Liver (tissue), 3 donors: ENCODE data around the gene TAL1.

ENCODE experiments used
- HNF4A ChIP-seq, 2 donors: conservative IDR thresholded peaks; 2 replicates each; pipeline ENCODE4 v1.6.1; 2016; ENCODE audit warnings: antibody characterized with exemption in 2 of 2, mild to moderate bottlenecking in 2 of 2
- HNF4G ChIP-seq: IDR thresholded peaks from 2 replicates; pipeline ENCODE4 v1.6.1; 2016; ENCODE audit warnings: antibody characterized with exemption
- JUND ChIP-seq, 2 donors: IDR thresholded peaks; 2 replicates each; pipeline ENCODE4 v1.6.1; 2016; ENCODE audit warnings: antibody characterized with exemption in 2 of 2
- RAD21 ChIP-seq, 2 donors: IDR thresholded peaks; 2 replicates each; pipeline ENCODE4 v1.6.1; 2016; ENCODE audit warnings: antibody characterized with exemption in 2 of 2, mild to moderate bottlenecking in 2 of 2
- TAF1 ChIP-seq: conservative IDR thresholded peaks from 2 replicates; pipeline ENCODE4 v1.6.1; 2016; ENCODE audit warnings: antibody characterized with exemption, mild to moderate bottlenecking
- YY1 ChIP-seq: IDR thresholded peaks from 2 replicates; pipeline ENCODE4 v1.6.1; 2016; ENCODE audit warnings: antibody characterized with exemption, mild to moderate bottlenecking
- TF ChIP-seq, protein P1 (sequence below): fragments of 150-350 bp; IDR thresholded peaks from 2 replicates; pipeline ENCODE4 v1.5.1; 2017; ENCODE audit warnings: improper control_type of control experiment, low read depth, low read length; ENCODE audit not compliant: missing input control
- TF ChIP-seq, protein P2 (sequence below): IDR thresholded peaks from 2 replicates; pipeline ENCODE4 v1.6.1; 2016; ENCODE audit warnings: antibody characterized with exemption
- TF ChIP-seq, protein P3 (sequence below): IDR thresholded peaks from 2 replicates; pipeline ENCODE4 v1.6.1; 2016; ENCODE audit warnings: antibody characterized with exemption, mild to moderate bottlenecking
- donor health status: healthy.
- donor health status: healthy.

DNA sequence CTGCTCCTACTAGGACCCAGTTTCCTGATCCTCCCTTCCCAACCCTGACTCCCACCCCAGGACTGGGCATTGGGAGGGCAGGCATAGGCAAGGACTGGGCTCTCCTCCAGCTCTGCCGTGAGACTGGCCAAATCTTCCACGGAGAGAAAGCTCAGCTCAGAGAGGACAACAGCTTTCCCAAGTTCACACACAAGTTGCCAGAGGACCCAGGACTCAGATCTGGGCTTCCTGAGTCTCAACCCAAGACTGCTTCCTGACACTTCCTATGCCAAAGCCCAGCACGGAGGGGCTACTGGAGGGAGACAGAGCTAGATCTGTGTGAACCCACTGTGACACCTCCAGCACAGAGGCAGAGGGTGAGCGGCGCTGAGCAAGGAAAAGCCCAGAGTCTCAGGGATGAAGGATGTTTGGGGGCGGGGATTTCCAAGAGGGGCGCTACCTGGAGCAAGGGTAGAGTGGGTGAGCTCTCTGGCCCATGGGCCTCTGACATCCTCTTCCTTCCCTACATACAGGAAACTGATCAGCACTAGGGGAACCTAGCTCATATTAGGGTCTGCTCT, 49.3 kb downstream of the TAL1 start:
- TF ChIP-seq JUND (IDR thresholded peaks at IDR 0.05): no peak
- TF ChIP-seq, protein P1, sequence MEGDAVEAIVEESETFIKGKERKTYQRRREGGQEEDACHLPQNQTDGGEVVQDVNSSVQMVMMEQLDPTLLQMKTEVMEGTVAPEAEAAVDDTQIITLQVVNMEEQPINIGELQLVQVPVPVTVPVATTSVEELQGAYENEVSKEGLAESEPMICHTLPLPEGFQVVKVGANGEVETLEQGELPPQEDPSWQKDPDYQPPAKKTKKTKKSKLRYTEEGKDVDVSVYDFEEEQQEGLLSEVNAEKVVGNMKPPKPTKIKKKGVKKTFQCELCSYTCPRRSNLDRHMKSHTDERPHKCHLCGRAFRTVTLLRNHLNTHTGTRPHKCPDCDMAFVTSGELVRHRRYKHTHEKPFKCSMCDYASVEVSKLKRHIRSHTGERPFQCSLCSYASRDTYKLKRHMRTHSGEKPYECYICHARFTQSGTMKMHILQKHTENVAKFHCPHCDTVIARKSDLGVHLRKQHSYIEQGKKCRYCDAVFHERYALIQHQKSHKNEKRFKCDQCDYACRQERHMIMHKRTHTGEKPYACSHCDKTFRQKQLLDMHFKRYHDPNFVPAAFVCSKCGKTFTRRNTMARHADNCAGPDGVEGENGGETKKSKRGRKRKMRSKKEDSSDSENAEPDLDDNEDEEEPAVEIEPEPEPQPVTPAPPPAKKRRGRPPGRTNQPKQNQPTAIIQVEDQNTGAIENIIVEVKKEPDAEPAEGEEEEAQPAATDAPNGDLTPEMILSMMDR: no peak
- TF ChIP-seq RAD21 (IDR thresholded peaks at IDR 0.05): no peak
- no peak for TF ChIP-seq TAF1
- TF ChIP-seq HNF4A (conservative IDR thresholded peaks at IDR 0.05): no peak
- TF ChIP-seq, protein P2, sequence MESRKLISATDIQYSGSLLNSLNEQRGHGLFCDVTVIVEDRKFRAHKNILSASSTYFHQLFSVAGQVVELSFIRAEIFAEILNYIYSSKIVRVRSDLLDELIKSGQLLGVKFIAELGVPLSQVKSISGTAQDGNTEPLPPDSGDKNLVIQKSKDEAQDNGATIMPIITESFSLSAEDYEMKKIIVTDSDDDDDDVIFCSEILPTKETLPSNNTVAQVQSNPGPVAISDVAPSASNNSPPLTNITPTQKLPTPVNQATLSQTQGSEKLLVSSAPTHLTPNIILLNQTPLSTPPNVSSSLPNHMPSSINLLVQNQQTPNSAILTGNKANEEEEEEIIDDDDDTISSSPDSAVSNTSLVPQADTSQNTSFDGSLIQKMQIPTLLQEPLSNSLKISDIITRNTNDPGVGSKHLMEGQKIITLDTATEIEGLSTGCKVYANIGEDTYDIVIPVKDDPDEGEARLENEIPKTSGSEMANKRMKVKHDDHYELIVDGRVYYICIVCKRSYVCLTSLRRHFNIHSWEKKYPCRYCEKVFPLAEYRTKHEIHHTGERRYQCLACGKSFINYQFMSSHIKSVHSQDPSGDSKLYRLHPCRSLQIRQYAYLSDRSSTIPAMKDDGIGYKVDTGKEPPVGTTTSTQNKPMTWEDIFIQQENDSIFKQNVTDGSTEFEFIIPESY: no peak
- TF ChIP-seq HNF4G: no peak
- TF ChIP-seq YY1: no peak
- TF ChIP-seq, protein P3, sequence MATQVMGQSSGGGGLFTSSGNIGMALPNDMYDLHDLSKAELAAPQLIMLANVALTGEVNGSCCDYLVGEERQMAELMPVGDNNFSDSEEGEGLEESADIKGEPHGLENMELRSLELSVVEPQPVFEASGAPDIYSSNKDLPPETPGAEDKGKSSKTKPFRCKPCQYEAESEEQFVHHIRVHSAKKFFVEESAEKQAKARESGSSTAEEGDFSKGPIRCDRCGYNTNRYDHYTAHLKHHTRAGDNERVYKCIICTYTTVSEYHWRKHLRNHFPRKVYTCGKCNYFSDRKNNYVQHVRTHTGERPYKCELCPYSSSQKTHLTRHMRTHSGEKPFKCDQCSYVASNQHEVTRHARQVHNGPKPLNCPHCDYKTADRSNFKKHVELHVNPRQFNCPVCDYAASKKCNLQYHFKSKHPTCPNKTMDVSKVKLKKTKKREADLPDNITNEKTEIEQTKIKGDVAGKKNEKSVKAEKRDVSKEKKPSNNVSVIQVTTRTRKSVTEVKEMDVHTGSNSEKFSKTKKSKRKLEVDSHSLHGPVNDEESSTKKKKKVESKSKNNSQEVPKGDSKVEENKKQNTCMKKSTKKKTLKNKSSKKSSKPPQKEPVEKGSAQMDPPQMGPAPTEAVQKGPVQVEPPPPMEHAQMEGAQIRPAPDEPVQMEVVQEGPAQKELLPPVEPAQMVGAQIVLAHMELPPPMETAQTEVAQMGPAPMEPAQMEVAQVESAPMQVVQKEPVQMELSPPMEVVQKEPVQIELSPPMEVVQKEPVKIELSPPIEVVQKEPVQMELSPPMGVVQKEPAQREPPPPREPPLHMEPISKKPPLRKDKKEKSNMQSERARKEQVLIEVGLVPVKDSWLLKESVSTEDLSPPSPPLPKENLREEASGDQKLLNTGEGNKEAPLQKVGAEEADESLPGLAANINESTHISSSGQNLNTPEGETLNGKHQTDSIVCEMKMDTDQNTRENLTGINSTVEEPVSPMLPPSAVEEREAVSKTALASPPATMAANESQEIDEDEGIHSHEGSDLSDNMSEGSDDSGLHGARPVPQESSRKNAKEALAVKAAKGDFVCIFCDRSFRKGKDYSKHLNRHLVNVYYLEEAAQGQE: no peak
